Measurements from ENCODE around the gene RBMS1. TPM values are rescaled to one million over a fixed set of nuclear protein-coding genes. Genes with fewer than 3 reads are reported as not detected.
A peak's percentile ranks its signal among the peaks of the same experiment; 100 is the strongest.

The RBMS1 gene
- total RNA-seq, 4 donors from 2014 or later = 68.1 to 83.4 (median 72.5) TPM

GRCh38 chr2:160418398-160418765 lies 75.2 kb downstream of the RBMS1 start:
- Histone ChIP-seq H3K9me3 (no peaks in the 10 kb centered on the region), H3K4me3 (no peak overlapping the region), H3K27ac (no peak overlapping the region), H3K4me1 (peaks cover 0 to 29% (median 0%) of the 10 kb centered on the region in 4 donors), H3K27me3 (no peaks in the 10 kb centered on the region), H3K36me3 (no peaks in the 10 kb centered on the region)
- DNase-seq (ENCODE audit: low spot score in 2 of 2) = no peak
- 27 to 83% methylated on average over 1 of the region's 1 CpG for WGBS, 2 donors
- TF ChIP-seq EP300 (IDR thresholded peaks at IDR 0.05) = no peak
- TF ChIP-seq, protein P1, sequence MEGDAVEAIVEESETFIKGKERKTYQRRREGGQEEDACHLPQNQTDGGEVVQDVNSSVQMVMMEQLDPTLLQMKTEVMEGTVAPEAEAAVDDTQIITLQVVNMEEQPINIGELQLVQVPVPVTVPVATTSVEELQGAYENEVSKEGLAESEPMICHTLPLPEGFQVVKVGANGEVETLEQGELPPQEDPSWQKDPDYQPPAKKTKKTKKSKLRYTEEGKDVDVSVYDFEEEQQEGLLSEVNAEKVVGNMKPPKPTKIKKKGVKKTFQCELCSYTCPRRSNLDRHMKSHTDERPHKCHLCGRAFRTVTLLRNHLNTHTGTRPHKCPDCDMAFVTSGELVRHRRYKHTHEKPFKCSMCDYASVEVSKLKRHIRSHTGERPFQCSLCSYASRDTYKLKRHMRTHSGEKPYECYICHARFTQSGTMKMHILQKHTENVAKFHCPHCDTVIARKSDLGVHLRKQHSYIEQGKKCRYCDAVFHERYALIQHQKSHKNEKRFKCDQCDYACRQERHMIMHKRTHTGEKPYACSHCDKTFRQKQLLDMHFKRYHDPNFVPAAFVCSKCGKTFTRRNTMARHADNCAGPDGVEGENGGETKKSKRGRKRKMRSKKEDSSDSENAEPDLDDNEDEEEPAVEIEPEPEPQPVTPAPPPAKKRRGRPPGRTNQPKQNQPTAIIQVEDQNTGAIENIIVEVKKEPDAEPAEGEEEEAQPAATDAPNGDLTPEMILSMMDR (IDR thresholded peaks at IDR 0.05) = no peak
- TF ChIP-seq POLR2A (IDR thresholded peaks at IDR 0.05) = no peak

DNA sequence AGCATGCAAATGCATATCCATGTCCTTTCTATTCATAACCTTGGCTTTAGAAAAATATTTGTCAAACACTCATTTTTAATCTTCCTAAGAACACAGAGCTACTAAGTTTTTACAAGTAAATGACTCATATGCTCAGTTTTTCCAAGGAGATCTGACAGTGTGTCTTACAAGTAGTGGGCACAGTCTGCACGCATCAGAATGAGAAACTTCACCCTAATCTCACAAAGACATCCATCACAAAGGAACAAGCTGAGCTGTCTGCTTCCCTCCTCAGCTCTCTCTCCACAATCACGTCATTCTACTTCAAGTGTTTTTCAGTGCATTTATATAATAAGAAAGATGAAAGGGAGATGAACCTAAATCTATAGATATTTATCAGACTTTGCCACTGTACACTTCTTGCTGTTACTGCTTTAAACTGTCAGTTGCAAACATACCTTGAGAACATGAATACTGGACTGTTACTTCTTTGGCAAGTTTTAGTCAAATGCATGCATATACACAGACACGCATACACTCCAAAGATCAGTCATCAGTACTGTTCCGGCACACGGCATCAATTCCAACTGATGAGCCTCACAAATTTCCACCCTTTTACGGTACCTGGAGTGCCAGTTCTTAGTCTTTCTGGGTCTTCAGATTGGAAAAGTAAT lies 75.7 kb downstream of the RBMS1 start:
- Histone ChIP-seq H3K4me1 (peaks cover 0 to 29% (median 0%) of the 10 kb centered on the region in 4 donors), H3K27me3 (no peaks in the 10 kb centered on the region), H3K36me3 (no peaks in the 10 kb centered on the region), H3K4me3 (no peak overlapping the region), H3K9me3 (no peaks in the 10 kb centered on the region), H3K27ac (no peak overlapping the region)
- TF ChIP-seq EP300 (IDR thresholded peaks at IDR 0.05) (no peak), POLR2A (IDR thresholded peaks at IDR 0.05) (no peak)
- TF ChIP-seq, protein P1 (IDR thresholded peaks at IDR 0.05) = no peak
- DNase-seq (ENCODE audit: low spot score in 2 of 2) = no peak
- WGBS, 2 donors = 69 to 72% methylated on average over 6 of the region's 6 CpGs

DNA sequence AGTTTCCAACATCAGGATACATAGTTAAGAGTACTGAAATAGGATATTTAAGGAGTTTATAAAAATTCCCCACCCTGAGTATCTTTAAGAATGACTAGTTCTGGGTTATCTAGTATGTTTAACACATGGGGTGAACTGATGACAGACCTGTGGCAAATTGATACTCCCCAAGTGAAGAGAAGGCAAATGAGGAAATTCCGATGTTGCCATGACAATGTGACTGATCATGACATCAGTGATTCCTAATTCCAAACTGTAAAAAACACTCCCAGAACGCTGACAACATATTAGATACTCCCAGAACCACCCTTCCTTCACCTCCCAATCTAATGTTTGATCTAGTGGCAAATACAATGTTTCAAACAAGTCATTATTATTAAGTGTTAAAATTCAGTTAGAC lies 77.6 kb downstream of the RBMS1 start:
- no peak for TF ChIP-seq EP300 (IDR thresholded peaks at IDR 0.05)
- TF ChIP-seq, protein P1 (IDR thresholded peaks at IDR 0.05) = no peak
- TF ChIP-seq POLR2A (IDR thresholded peaks at IDR 0.05) = no peak
- no peaks in the 10 kb centered on the region for H3K36me3 ChIP-seq
- no peak overlapping the region for H3K4me3 ChIP-seq
- WGBS, 2 donors = 76 to 83% methylated on average over 2 of the region's 2 CpGs
- no peak for DNase-seq (ENCODE audit: low spot score in 2 of 2)
- H3K27me3 ChIP-seq = no peaks in the 10 kb centered on the region
- no peaks in the 10 kb centered on the region for H3K9me3 ChIP-seq
- no peak overlapping the region for H3K27ac ChIP-seq
- peaks cover 0 to 41% (median 8%) of the 10 kb centered on the region in 4 donors for H3K4me1 ChIP-seq

- no peaks in the 10 kb centered on the region for H3K27me3 ChIP-seq
- no peaks in the 10 kb centered on the region for H3K36me3 ChIP-seq
- no peak for DNase-seq (ENCODE audit: low spot score in 2 of 2)
- 73 to 85% methylated on average over 2 of the region's 2 CpGs for WGBS, 2 donors
- H3K9me3 ChIP-seq = no peaks in the 10 kb centered on the region
- TF ChIP-seq, protein P1 (IDR thresholded peaks at IDR 0.05) = no peak
- no peak for TF ChIP-seq POLR2A (IDR thresholded peaks at IDR 0.05)
- peak overlapping the region in 1 of 4 donors; percentile 53 for H3K27ac ChIP-seq
- H3K4me1 ChIP-seq = peaks cover 0 to 41% (median 11%) of the 10 kb centered on the region in 4 donors
- no peak overlapping the region for H3K4me3 ChIP-seq
Observed at GRCh38 chr2:160411955-160412354, 81.7 kb downstream of the RBMS1 start.

DNA sequence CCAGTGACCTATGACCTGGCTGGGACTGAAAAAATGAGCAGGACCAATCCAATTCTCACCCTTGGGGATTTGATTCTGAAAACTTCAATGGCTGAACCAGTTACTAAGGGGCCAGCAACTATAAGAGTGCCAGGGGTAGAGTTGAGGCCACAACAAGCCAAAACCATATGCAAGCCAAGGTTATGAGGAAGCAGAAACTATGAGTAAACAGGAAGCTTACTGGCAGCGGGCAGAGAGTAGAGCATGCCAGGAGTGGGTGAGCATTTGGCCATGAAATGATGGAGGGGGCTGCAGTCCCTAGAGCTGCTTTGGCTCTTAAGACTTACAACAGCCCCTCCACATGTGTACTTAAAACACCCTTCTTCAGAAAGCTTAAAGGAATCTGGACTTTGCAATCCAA lies 82.4 kb downstream of the RBMS1 start:
- TF ChIP-seq EP300 (IDR thresholded peaks at IDR 0.05) (peak in 1 of 2 donors; percentile 45), POLR2A (IDR thresholded peaks at IDR 0.05) (no peak)

More for the DNA sequence above, 82.4 kb downstream of the RBMS1 start:
- DNase-seq (ENCODE audit: low spot score in 2 of 2) = no peak
- Histone ChIP-seq H3K27me3 (no peaks in the 10 kb centered on the region), H3K4me1 (peaks cover 0 to 40% (median 12%) of the 10 kb centered on the region in 4 donors), H3K4me3 (no peak overlapping the region), H3K9me3 (no peaks in the 10 kb centered on the region), H3K27ac (peak overlapping the region in 3 of 4 donors; percentile 23 to 61 (median 53)), H3K36me3 (no peaks in the 10 kb centered on the region)
- WGBS, 2 donors = 15 to 30% methylated on average over 1 of the region's 1 CpG

Data from tibial nerve (tissue), 4 donors.